RWPE2 (cell line): ENCODE measurements around the gene GALNT3.

Experiments used
- ATAC-seq: fragments of 200-7000 bp; cut with Tn5 transposase; 3 replicates; pipeline ENCODE4 v1.9.1; 2021; ENCODE audit warnings: low read depth
- DNase-seq: peaks from one replicate; pipeline ENCODE4 v3.0.0-alpha.2; 2020; ENCODE audit warnings: low spot score
- H3K27ac ChIP-seq: fragments of 450-650 bp; 2 replicates; pipeline ENCODE4 v1.5.1; 2017; ENCODE audit warnings: mild to moderate bottlenecking; ENCODE audit not compliant: poor library complexity, severe bottlenecking
- H3K27me3 ChIP-seq: fragments of 250-450 bp; sonication (Bioruptor Pico); 2 replicates; pipeline ENCODE4 v1.5.1; 2021; ENCODE audit warnings: mild to moderate bottlenecking, moderate library complexity; ENCODE audit not compliant: insufficient read depth, poor library complexity, severe bottlenecking
- H3K36me3 ChIP-seq: fragments of 250-450 bp; sonication (Bioruptor Pico); 2 replicates; pipeline ENCODE4 v1.5.1; 2020; ENCODE audit warnings: low read depth, mild to moderate bottlenecking, moderate library complexity
- H3K4me1 ChIP-seq: fragments of 250-450 bp; sonication (Bioruptor Pico); 2 replicates; pipeline ENCODE4 v1.5.1; 2021; ENCODE audit warnings: mild to moderate bottlenecking, moderate library complexity; ENCODE audit not compliant: insufficient read depth, poor library complexity, severe bottlenecking
- H3K4me3 ChIP-seq: fragments of 250-450 bp; sonication (Bioruptor Pico); 2 replicates; pipeline ENCODE4 v1.5.1; 2021; ENCODE audit warnings: mild to moderate bottlenecking, moderate library complexity; ENCODE audit not compliant: severe bottlenecking
- H3K9me3 ChIP-seq: fragments of 250-450 bp; sonication (Bioruptor Pico); 2 replicates; pipeline ENCODE4 v1.5.1; 2021; ENCODE audit warnings: mild to moderate bottlenecking, moderate library complexity; ENCODE audit not compliant: severe bottlenecking
- TF ChIP-seq, protein P1 (sequence below): fragments of 450-650 bp; IDR thresholded peaks from one replicate; pipeline ENCODE4 v1.5.1; 2017; ENCODE audit warnings: mild to moderate bottlenecking, moderate library complexity; ENCODE audit not compliant: poor library complexity, severe bottlenecking

The GALNT3 gene

DNA sequence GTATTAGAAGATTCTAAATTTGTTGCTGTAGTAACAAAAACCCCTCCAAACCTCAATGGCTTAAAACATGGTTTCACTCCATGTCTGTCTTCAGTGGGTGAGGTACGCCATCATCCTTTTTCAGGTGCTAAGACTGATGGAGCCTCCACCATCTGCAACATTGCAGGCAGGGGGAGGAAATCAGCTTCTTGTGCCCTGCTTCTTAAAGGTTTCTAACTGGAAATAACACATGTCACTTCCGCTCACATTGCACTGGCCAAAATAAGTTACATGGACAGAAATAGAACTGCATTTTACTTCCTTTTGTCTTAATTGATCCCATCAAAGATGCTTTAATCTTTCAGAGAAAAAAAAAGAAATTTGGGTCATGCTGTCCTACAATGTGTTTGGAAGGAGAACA, 94.1 kb downstream of the GALNT3 start:
- no peak overlapping the region for H3K27ac ChIP-seq
- TF ChIP-seq, protein P1, sequence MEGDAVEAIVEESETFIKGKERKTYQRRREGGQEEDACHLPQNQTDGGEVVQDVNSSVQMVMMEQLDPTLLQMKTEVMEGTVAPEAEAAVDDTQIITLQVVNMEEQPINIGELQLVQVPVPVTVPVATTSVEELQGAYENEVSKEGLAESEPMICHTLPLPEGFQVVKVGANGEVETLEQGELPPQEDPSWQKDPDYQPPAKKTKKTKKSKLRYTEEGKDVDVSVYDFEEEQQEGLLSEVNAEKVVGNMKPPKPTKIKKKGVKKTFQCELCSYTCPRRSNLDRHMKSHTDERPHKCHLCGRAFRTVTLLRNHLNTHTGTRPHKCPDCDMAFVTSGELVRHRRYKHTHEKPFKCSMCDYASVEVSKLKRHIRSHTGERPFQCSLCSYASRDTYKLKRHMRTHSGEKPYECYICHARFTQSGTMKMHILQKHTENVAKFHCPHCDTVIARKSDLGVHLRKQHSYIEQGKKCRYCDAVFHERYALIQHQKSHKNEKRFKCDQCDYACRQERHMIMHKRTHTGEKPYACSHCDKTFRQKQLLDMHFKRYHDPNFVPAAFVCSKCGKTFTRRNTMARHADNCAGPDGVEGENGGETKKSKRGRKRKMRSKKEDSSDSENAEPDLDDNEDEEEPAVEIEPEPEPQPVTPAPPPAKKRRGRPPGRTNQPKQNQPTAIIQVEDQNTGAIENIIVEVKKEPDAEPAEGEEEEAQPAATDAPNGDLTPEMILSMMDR, result no peak
- DNase-seq (no peak), ATAC-seq (no peak)
- H3K36me3 ChIP-seq, result no peaks in the 10 kb centered on the region
- H3K4me1 ChIP-seq, result no peaks in the 10 kb centered on the region
- no peaks in the 10 kb centered on the region for H3K27me3 ChIP-seq
- H3K9me3 ChIP-seq, result no peaks in the 10 kb centered on the region
- no peak overlapping the region for H3K4me3 ChIP-seq

DNA sequence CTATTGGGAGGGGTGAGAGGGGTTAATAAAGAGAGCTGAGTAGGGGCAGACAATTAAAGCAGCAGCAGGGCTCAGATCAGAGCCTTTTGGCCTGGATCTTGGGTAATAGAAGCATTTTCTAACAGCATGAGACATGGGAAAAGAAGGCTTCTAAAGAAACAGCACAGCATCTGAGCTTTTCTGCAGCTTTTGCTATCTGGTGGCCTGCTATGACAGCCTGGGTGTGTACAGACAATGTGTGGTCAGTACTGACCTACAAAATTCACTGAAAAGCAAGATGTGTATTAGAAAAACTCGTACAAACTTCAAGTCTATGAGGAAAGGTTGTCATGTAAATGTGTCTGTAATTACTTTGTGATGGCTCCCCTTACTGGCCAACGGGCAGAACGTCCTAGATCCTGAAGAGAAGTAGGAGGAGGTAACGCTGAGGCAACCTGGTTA, 95.6 kb downstream of the GALNT3 start:
- DNase-seq (no peak), ATAC-seq (peak; percentile 89)
- H3K9me3 ChIP-seq, result no peaks in the 10 kb centered on the region
- no peaks in the 10 kb centered on the region for H3K36me3 ChIP-seq
- H3K4me1 ChIP-seq, result no peaks in the 10 kb centered on the region
- H3K4me3 ChIP-seq, result no peak overlapping the region
- H3K27ac ChIP-seq, result no peak overlapping the region
- TF ChIP-seq, protein P1, result peak; percentile 35
- no peaks in the 10 kb centered on the region for H3K27me3 ChIP-seq

DNA sequence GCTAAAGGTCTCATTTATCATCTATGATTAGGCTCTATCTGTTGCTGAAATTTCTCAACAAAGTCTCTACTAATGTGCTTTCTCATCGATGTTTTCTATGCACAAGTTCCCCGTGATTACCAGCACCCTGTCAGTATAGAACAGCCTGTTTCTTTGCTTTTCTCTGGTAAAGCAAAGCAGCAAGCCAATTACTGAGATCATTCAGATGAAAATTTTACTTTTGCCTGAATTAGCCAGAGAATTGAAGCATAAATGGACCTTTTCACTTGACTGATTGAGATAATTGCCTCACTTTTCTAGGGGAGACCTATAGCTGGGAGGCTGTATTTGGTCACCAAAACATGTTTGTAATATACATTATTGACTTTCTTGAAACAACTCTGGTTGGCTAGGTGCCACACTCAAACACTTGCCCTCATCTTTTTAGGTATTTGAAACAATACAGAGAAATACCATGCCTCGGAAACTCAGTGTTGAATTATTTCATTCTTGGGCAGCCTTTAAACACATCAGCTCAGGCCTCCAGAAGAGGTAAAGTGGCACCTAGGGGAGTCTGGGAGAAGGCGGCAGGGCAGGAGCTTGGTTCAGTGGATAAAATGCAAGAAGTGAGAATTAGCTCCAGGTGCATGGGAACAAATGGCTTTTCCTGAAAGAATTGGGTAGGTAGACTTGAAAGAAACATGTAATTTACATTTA, 96.2 kb downstream of the GALNT3 start:
- TF ChIP-seq, protein P1, result no peak
- Histone ChIP-seq H3K27ac (no peak overlapping the region), H3K36me3 (no peaks in the 10 kb centered on the region), H3K4me1 (no peaks in the 10 kb centered on the region), H3K27me3 (no peaks in the 10 kb centered on the region), H3K4me3 (no peak overlapping the region), H3K9me3 (no peaks in the 10 kb centered on the region)
- DNase-seq (no peak), ATAC-seq (no peak)
